Sigmoid colon (tissue), 4 donors: Measurements from ENCODE around the gene SET.

Experiments
- EP300 ChIP-seq, 4 donors: sonication (generic); formaldehyde crosslinking; IDR thresholded peaks; one replicate each; pipeline ENCODE4 v1.6.1; 2017; ENCODE audit warnings: antibody characterized with exemption in 4 of 4
- POLR2A ChIP-seq, 2 donors: fragments of 450-650 bp; IDR thresholded peaks; one replicate each; pipeline ENCODE4 v1.6.1; 2016; ENCODE audit warnings: antibody characterized with exemption in 2 of 2, mild to moderate bottlenecking in 2 of 2, moderate library complexity in 2 of 2
- POLR2AphosphoS5 ChIP-seq, 4 donors: sonication (generic); formaldehyde crosslinking; IDR thresholded peaks; one replicate each; pipeline ENCODE4 v1.6.1; 2017; ENCODE audit warnings: antibody characterized with exemption in 4 of 4
- TF ChIP-seq, protein P1 (sequence below), 4 experiments: fragments of 450-650 bp in 3 of 4; fragments of 200-600 bp in 1 of 4; IDR thresholded peaks; one replicate each; pipeline ENCODE4 v1.5.1; 2016 to 2019; ENCODE audit warnings: antibody characterized with exemption in 4 of 4, mild to moderate bottlenecking in 3 of 4, moderate library complexity in 2 of 4

DNA sequence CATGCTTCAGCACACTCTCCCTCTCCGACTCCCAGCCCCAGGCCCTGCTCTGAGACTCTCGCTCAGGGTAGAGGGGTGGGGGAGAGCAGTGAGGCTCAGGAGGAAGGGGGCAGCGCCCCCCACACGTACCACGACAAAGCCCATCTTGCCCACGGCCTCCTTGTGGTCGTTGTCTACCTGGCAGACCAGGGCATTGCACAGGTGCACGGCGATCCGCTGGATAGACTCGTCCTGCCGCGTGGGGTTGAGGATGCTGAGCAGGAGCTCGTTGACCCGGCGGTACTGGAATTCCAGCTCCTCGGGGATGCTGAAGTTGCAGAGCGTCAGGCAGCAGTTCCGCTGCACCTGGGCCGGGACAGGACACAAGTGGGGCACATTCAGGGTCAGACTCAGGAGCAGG is 53.4 kb downstream of the SET start:
- TF ChIP-seq, protein P1, sequence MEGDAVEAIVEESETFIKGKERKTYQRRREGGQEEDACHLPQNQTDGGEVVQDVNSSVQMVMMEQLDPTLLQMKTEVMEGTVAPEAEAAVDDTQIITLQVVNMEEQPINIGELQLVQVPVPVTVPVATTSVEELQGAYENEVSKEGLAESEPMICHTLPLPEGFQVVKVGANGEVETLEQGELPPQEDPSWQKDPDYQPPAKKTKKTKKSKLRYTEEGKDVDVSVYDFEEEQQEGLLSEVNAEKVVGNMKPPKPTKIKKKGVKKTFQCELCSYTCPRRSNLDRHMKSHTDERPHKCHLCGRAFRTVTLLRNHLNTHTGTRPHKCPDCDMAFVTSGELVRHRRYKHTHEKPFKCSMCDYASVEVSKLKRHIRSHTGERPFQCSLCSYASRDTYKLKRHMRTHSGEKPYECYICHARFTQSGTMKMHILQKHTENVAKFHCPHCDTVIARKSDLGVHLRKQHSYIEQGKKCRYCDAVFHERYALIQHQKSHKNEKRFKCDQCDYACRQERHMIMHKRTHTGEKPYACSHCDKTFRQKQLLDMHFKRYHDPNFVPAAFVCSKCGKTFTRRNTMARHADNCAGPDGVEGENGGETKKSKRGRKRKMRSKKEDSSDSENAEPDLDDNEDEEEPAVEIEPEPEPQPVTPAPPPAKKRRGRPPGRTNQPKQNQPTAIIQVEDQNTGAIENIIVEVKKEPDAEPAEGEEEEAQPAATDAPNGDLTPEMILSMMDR (IDR thresholded peaks at IDR 0.05), result no peak
- TF ChIP-seq POLR2A (IDR thresholded peaks at IDR 0.05) (no peak), POLR2AphosphoS5 (IDR thresholded peaks at IDR 0.05) (no peak), EP300 (IDR thresholded peaks at IDR 0.05) (no peak)
